ENCODE measurements around the gene CDKN2D. TPM values are rescaled to one million over a fixed set of nuclear protein-coding genes. Genes with fewer than 3 reads are reported as not detected.
A peak's percentile ranks its signal among the peaks of the same experiment; 100 is the strongest.
"Not testable (repeated sequence)": the region's sequence is repeated elsewhere in the genome, so short reads cannot be mapped to it uniquely, and the experiment has no call there.

Gene CDKN2D
- polyA plus RNA-seq, 1 donor from 2014 or later, result 333 TPM

GRCh38 chr19:10543420-10544241, 25.1 kb downstream of the CDKN2D start, which contains the start of gene ATG4D:
Gene ATG4D, plus strand, starts transcription at chr19:10543904. Its CDS starts 187 bp downstream, at chr19:10544091.
- no peaks in the 10 kb centered on the region for H3K9me3 ChIP-seq (ENCODE audit: low read length)
- H3K9ac ChIP-seq (ENCODE audit: low read length), result peak within 1 kb of the TSS; percentile 83
- H4K20me1 ChIP-seq (ENCODE audit: insufficient read depth), result no peaks in the 10 kb centered on the region
- TF ChIP-seq EP300 (conservative IDR thresholded peaks at IDR 0.05; ENCODE audit: poor library complexity, severe bottlenecking) (peak; percentile 29), RAD21 (conservative IDR thresholded peaks at IDR 0.05) (no peak), MXI1 (conservative IDR thresholded peaks at IDR 0.05; ENCODE audit: poor library complexity, severe bottlenecking) (no peak), SMC3 (conservative IDR thresholded peaks at IDR 0.05; ENCODE audit: poor library complexity) (peak; percentile 28), TAF1 (IDR thresholded peaks at IDR 0.05; ENCODE audit: low read depth) (peak; percentile 91), CTCF (IDR thresholded peaks at IDR 0.05; ENCODE audit: poor library complexity, severe bottlenecking) (peak; percentile 14), POLR2AphosphoS5 (IDR thresholded peaks at IDR 0.05) (peak; percentile 94)
- TF ChIP-seq, protein P1, sequence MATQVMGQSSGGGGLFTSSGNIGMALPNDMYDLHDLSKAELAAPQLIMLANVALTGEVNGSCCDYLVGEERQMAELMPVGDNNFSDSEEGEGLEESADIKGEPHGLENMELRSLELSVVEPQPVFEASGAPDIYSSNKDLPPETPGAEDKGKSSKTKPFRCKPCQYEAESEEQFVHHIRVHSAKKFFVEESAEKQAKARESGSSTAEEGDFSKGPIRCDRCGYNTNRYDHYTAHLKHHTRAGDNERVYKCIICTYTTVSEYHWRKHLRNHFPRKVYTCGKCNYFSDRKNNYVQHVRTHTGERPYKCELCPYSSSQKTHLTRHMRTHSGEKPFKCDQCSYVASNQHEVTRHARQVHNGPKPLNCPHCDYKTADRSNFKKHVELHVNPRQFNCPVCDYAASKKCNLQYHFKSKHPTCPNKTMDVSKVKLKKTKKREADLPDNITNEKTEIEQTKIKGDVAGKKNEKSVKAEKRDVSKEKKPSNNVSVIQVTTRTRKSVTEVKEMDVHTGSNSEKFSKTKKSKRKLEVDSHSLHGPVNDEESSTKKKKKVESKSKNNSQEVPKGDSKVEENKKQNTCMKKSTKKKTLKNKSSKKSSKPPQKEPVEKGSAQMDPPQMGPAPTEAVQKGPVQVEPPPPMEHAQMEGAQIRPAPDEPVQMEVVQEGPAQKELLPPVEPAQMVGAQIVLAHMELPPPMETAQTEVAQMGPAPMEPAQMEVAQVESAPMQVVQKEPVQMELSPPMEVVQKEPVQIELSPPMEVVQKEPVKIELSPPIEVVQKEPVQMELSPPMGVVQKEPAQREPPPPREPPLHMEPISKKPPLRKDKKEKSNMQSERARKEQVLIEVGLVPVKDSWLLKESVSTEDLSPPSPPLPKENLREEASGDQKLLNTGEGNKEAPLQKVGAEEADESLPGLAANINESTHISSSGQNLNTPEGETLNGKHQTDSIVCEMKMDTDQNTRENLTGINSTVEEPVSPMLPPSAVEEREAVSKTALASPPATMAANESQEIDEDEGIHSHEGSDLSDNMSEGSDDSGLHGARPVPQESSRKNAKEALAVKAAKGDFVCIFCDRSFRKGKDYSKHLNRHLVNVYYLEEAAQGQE (IDR thresholded peaks at IDR 0.05; ENCODE audit: borderline replicate concordance), result peak; percentile 55
- peaks cover 15% of the 10 kb centered on the region for H3K79me2 ChIP-seq (replicated peaks; ENCODE audit: insufficient read depth, low read length)
- H3F3A ChIP-seq (ENCODE audit: insufficient read depth, low read length, poor library complexity, severe bottlenecking), result no peaks in the 10 kb centered on the region
- H3K4me2 ChIP-seq (ENCODE audit: low read length), result peak within 1 kb of the TSS; percentile 85
- H3K36me3 ChIP-seq (ENCODE audit: insufficient read depth, low read length), result no peaks in the 10 kb centered on the region
- H3K4me3 ChIP-seq (ENCODE audit: low read length), result peak within 1 kb of the TSS; percentile 94
- H3K27ac ChIP-seq (ENCODE audit: low read length), result peak within 1 kb of the TSS; percentile 31
- no peaks in the 10 kb centered on the region for H3K27me3 ChIP-seq (ENCODE audit: insufficient read depth, low read depth, low read length)
- H2AFZ ChIP-seq (ENCODE audit: low read depth, low read length), result peak within 1 kb of the TSS; percentile 77
- no peaks in the 10 kb centered on the region for H3K9me2 ChIP-seq (ENCODE audit: insufficient read depth, low read length)

DNA sequence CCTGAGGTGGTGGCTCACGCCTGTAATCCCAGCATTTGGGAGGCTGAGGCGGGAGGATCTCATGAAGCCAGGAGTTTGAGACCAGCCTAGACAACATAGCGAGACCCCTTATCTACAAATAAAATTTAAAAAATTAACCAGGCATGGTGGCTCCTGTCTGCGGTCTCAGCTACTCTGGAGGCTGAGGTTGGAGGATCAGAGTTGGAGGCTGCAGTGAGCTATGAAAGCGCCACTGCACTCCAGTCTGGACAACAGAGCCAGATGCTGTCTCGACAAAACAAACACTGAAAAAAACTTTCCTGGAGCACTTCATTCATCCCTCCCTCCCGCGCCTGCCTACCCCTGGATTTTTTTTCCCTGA, 25.7 kb downstream of the CDKN2D start:
- Histone ChIP-seq H3K9me3 (ENCODE audit: low read length) (no peaks in the 10 kb centered on the region), H2AFZ (ENCODE audit: low read depth, low read length) (peak overlapping the region; percentile 77), H3K4me3 (ENCODE audit: low read length) (peak overlapping the region; percentile 94), H3K79me2 (replicated peaks; ENCODE audit: insufficient read depth, low read length) (peaks cover 13% of the 10 kb centered on the region), H3K36me3 (ENCODE audit: insufficient read depth, low read length) (no peaks in the 10 kb centered on the region), H3K27ac (ENCODE audit: low read length) (no peak overlapping the region), H3K4me2 (ENCODE audit: low read length) (peak overlapping the region; percentile 51), H3K9ac (ENCODE audit: low read length) (peak overlapping the region; percentile 83), H3K9me2 (ENCODE audit: insufficient read depth, low read length) (no peaks in the 10 kb centered on the region), H3K27me3 (ENCODE audit: insufficient read depth, low read depth, low read length) (no peaks in the 10 kb centered on the region), H3F3A (ENCODE audit: insufficient read depth, low read length, poor library complexity, severe bottlenecking) (no peaks in the 10 kb centered on the region), H4K20me1 (ENCODE audit: insufficient read depth) (no peaks in the 10 kb centered on the region)
- TF ChIP-seq SMC3 (conservative IDR thresholded peaks at IDR 0.05; ENCODE audit: poor library complexity) (no peak), POLR2AphosphoS5 (IDR thresholded peaks at IDR 0.05) (no peak), TAF1 (IDR thresholded peaks at IDR 0.05; ENCODE audit: low read depth) (no peak), MXI1 (conservative IDR thresholded peaks at IDR 0.05; ENCODE audit: poor library complexity, severe bottlenecking) (no peak), EP300 (conservative IDR thresholded peaks at IDR 0.05; ENCODE audit: poor library complexity, severe bottlenecking) (no peak), CTCF (IDR thresholded peaks at IDR 0.05; ENCODE audit: poor library complexity, severe bottlenecking) (no peak), EZH2 (IDR thresholded peaks at IDR 0.05; ENCODE audit: borderline replicate concordance, insufficient read depth, low read length, poor library complexity, severe bottlenecking) (no peak), RAD21 (conservative IDR thresholded peaks at IDR 0.05) (no peak)
- TF ChIP-seq, protein P1 (IDR thresholded peaks at IDR 0.05; ENCODE audit: borderline replicate concordance), result no peak

DNA sequence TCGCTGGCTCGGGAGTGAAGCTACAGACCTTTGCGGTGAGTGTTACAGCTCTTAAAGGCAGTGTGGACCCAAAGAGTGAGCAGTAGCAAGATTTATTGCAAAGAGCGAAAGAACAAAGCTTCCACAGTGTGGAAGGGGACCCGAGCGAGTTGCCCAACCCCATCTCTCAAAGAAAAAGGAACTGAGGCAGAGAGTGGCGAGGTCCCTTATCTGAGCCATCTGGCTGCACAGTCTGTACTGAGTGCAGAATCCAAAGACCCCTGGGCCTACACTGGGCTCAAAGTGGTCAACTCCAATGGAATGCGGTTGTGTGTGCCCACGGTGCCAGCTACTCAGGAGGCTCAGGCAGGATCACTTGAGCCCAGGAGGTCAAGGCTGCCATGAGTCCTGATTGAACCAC, 29.8 kb downstream of the CDKN2D start:
- H3K27me3 ChIP-seq (ENCODE audit: insufficient read depth, low read depth, low read length); H3K4me3 ChIP-seq (ENCODE audit: low read length); H3K27ac ChIP-seq (ENCODE audit: low read length); H3K36me3 ChIP-seq (ENCODE audit: insufficient read depth, low read length); H3K4me2 ChIP-seq (ENCODE audit: low read length); H3K9ac ChIP-seq (ENCODE audit: low read length); H3K79me2 ChIP-seq (replicated peaks; ENCODE audit: insufficient read depth, low read length); H2AFZ ChIP-seq (ENCODE audit: low read depth, low read length); H3K9me2 ChIP-seq (ENCODE audit: insufficient read depth, low read length); H3F3A ChIP-seq (ENCODE audit: insufficient read depth, low read length, poor library complexity, severe bottlenecking); H3K9me3 ChIP-seq (ENCODE audit: low read length); H4K20me1 ChIP-seq (ENCODE audit: insufficient read depth): not testable (repeated sequence)
